HG03135 (cell line): Measurements from ENCODE around the gene CSNK1A1L.
"Not testable (repeated sequence)": the region's sequence is repeated elsewhere in the genome, so short reads cannot be mapped to it uniquely, and the experiment has no call there.

Experiments used
- ATAC-seq: cut with Tn5 transposase; IDR thresholded peaks from one replicate; pipeline ENCODE4 v1.9.1; 2021; ENCODE audit warnings: mild to moderate bottlenecking, moderate library complexity; ENCODE audit not compliant: unreplicated experiment

The CSNK1A1L gene

GRCh38 chr13:37065890-37066526, 39.5 kb downstream of the CSNK1A1L start:
- ATAC-seq = no peak

GRCh38 chr13:37059848-37060192, 45.6 kb downstream of the CSNK1A1L start:
- peak; percentile 25 for ATAC-seq

GRCh38 chr13:37058910-37059847, 46.3 kb downstream of the CSNK1A1L start, which contains the start of gene SUPT20H:
SUPT20H (minus strand) TSS chr13:37059688; CDS start chr13:37051490, 8,198 bp downstream.
- ATAC-seq = peak; percentile 99

GRCh38 chr13:37056228-37056627, 49.2 kb downstream of the CSNK1A1L start:
- ATAC-seq = not testable (repeated sequence)
